AG10803 (cell line): Measurements from ENCODE around the gene SLC48A1.

Experiments used
- DNase-seq: peaks from one replicate; pipeline ENCODE4 v3.0.0; 2010; ENCODE audit warnings: low read depth
- H3K4me3 ChIP-seq: 2 replicates; pipeline ENCODE4 v1.5.1; 2011; ENCODE audit warnings: mild to moderate bottlenecking, low read length, control low read depth
- CTCF ChIP-seq: conservative IDR thresholded peaks from 2 replicates; pipeline ENCODE4 v1.5.1; 2011; ENCODE audit warnings: mild to moderate bottlenecking, low read length, control low read depth, inconsistent platforms

The SLC48A1 gene

GRCh38 chr12:47793015-47793681 is 20.1 kb downstream of the SLC48A1 start:
- no peak overlapping the region for H3K4me3 ChIP-seq
- DNase-seq: no peak
- TF ChIP-seq CTCF: no peak

GRCh38 chr12:47794679-47795078 is 21.6 kb downstream of the SLC48A1 start:
- H3K4me3 ChIP-seq: no peak overlapping the region
- DNase-seq: no peak
- TF ChIP-seq CTCF: no peak

- no peak overlapping the region for H3K4me3 ChIP-seq
- TF ChIP-seq CTCF: no peak
- no peak for DNase-seq
Measured at GRCh38 chr12:47795121-47795813, 22.2 kb downstream of the SLC48A1 start.

- TF ChIP-seq CTCF: no peak
- H3K4me3 ChIP-seq: no peak overlapping the region
- DNase-seq: no peak
Measured at GRCh38 chr12:47795814-47796411, 22.9 kb downstream of the SLC48A1 start.

- DNase-seq: no peak
- no peak for TF ChIP-seq CTCF
- H3K4me3 ChIP-seq: no peak overlapping the region
Measured at GRCh38 chr12:47797441-47797840, 24.4 kb downstream of the SLC48A1 start.

DNA sequence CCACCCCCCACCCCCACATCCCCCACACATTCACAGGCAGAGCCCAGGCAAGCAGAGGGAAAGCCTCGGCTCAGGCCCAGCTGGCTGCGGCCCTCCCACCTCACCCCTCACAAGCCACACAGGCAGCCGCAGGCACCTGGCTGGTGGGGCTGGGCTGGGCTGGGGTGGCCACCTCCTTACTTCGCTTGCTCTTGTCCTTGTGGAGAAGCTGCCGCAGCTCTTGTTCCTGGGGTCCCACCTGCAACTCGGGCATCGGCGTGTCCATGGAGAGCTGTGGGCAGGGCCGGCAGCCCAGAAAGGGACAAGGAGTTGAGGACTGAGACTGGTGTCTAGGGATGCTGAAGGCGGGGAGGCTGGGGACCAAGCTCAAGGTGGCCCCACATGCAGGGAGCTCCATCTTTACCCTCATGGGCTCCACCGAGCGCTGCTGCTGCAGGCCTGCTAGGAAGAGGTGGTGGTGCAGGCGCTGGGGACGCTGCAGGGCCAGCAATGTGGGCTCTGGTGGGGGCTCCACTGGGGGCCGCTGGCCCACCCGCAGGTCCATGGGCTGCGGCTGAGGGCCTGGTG is 25.4 kb downstream of the SLC48A1 start:
- no peak for TF ChIP-seq CTCF
- DNase-seq: no peak
- H3K4me3 ChIP-seq: no peak overlapping the region
